GOT3 (cell line): ENCODE data around the gene PROP1.
"Not testable (repeated sequence)": the region's sequence is repeated elsewhere in the genome, so short reads cannot be mapped to it uniquely, and the experiment has no call there.

Experiments
- DNase-seq: peaks from one replicate; lab custom pipeline; 2025; ENCODE audit warnings: mixed read lengths; lab: John Stamatoyannopoulos, UW

Gene PROP1

GRCh38 chr5:177982072-177982727, 13.8 kb downstream of the PROP1 start:
- no peak for DNase-seq

GRCh38 chr5:177981296-177982071, 14.6 kb downstream of the PROP1 start:
- no peak for DNase-seq

GRCh38 chr5:177980743-177981151, 15.3 kb downstream of the PROP1 start:
- no peak for DNase-seq

- DNase-seq, result not testable (repeated sequence)
Observed at GRCh38 chr5:177977600-177977999, 18.4 kb downstream of the PROP1 start.

- no peak for DNase-seq
Observed at GRCh38 chr5:177973066-177973635, 22.9 kb downstream of the PROP1 start.

DNA sequence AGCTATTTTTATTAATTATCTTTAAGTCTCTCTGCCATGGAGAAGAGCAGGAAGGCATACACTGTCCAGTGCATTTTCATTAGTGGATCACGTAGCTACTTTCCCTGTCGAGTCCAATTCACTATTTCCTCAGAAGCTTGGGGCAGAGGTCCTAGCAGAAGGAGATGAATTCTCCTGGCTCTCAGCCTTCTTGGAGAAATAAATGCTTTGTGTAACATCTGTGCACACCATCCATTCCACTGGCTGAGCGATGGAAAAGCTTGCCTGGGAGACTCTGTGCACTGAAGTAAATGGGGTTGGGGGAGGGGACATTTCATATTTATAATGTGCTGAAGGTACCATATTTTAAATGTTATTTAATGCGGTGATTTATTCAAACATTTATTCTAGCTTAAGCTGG, 23.4 kb downstream of the PROP1 start:
- DNase-seq, result no peak

- DNase-seq, result not testable (repeated sequence)
Observed at GRCh38 chr5:177972014-177972413, 24.0 kb downstream of the PROP1 start.

DNA sequence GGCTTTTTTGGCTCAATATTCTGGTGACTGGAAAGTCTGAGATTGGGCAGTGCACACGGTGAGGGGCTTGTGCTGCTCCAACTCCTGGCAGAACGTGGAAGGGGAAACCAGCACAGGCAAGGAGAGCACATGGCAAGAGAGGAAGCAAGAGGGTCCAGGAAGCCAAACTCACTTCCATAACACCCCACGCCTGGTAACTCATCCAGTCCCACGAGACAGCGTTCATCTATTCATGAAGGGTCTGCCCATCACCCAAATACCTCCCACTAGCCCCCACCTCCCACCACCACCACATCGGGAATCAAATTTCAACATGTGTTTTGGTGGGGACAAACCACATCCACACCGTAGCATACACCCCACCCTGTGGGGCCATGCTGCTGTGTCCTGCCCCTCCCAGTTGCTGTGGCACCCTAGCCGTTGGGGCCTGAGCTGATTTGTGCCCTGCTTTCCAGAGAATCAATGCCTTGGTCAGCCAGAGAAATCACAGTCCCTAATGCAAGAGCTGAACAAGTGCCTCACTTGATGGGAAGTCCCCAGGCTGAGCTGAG, 27.3 kb downstream of the PROP1 start:
- DNase-seq, result no peak

- DNase-seq, result no peak
Observed at GRCh38 chr5:177967221-177967887, 28.7 kb downstream of the PROP1 start.

- DNase-seq, result no peak
Observed at GRCh38 chr5:177966839-177967166, 29.2 kb downstream of the PROP1 start.

DNA sequence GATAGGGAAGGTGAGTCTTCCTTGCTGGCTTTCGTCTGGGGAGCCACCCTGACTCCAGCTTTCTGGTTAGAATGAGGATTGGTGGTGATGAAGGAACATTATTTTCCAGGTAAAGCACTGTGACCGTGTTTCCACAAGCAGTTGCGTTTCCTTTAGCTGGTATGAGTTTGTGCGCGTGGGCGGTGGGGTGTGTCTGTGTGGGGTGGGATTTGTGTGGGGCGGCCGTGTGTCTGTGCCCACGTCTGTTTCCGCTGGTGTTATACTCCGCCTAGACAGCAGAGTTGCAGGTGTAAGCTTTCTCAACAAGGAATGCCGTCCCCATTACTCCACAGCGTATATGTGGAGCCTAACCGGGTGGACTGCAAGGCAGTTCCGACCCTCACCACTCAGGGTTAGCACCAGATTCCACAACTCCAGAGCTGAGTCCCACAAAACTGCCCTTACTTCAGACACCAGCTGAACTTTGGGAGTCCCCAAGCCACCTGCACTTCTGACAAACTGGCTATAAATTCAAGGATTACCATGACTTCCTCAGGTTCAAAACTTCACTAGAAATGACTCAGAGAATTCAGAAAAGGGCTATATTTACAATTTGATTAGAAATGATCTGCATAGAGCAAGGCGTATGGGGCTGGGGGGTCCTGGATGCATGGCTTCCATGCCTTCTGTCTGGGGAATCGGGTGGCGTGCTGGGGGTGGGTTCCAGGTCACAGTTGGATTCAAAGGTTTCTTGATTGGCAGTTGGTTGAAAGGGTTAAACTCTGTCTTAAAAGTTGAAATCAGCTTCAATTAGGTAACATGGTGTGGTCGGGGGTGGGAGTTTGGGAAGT, 29.8 kb downstream of the PROP1 start:
- DNase-seq, result no peak

DNA sequence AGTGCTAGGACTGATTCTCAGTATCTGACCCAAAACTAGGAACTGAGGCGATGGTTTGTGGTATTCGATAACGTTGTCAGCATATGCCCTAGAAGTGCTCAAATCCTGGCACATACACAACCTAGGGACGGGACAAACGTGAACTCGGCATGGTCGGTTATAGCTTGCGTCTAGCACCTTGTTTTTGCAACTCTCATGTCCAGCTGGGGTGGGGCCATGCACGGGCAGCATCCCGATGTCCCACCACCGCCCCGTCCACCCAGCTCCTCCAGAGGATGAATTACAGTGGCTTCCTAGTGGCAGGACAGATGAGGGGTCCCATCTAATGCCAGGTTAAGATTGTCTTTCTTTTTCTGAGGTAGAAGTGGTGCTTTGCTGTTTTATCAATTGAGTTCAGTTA, 31.6 kb downstream of the PROP1 start:
- DNase-seq, result no peak

DNA sequence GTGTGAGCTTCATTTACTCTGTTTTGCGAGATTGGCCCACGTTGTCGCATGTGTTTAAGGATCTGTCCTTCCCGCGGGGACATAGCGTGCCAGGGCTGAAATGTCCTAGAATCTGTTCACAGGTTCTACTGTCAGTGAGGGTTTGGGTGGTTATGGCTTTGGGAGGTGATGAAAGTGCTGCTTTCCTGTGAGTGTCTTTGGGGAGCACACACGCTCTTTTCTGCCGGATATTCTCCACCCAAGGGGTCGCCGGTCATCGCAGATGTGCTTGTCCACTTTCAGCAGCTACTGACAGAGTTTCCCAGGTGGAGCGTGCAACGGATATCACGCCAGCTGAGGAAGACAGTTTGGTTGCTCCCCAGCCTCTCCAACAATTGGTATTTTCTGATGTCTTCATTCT, 32.1 kb downstream of the PROP1 start:
- DNase-seq, result no peak

- DNase-seq, result no peak
Observed at GRCh38 chr5:177959315-177959714, 36.7 kb downstream of the PROP1 start.

GRCh38 chr5:177958696-177959095, 37.3 kb downstream of the PROP1 start:
- no peak for DNase-seq

GRCh38 chr5:177957241-177957640, 38.8 kb downstream of the PROP1 start:
- DNase-seq, result no peak

DNA sequence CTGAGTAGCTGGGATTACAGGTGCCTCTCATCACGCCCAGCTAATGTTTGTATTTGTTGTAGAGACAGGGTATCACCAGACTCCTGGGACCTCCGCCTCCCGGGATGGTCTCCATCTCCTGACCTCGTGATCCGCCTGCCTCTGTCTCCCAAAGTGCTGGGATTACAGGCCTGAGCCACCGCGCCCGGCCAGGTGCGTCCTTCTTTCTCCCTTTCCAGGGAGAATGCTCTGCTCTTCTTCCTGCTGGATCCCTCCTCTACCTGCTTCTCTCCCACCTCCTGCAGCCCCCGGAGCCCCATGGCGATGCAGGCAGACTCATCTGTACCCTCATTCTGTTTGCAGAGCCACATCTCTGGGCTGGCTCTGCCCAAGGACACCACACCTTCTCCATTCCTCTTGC, 42.9 kb downstream of the PROP1 start:
- not testable (repeated sequence) for DNase-seq

- not testable (repeated sequence) for DNase-seq
Observed at GRCh38 chr5:177949656-177950055, 46.4 kb downstream of the PROP1 start.

- DNase-seq, result not testable (repeated sequence)
Observed at GRCh38 chr5:177949065-177949464, 47.0 kb downstream of the PROP1 start.

DNA sequence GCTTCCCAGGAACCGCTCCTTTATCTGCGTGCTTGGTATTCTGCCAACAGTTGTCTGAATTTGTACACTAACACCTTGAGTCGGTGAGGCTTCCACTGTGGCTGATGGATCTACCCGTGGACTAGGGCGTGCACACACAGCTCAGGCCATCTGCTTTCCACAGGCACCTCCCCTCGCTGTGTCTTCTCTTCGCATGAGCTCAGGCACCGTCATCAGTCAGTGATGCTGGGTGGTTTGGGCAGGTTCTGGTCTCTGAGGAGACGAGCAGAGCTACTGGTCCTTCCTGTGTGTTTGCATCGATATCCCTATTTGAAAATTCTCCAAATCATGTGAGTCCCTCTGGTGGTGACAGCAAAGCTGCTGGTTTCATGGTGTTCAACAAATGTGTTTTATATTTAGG, 48.1 kb downstream of the PROP1 start:
- DNase-seq, result not testable (repeated sequence)

- not testable (repeated sequence) for DNase-seq
Observed at GRCh38 chr5:177945601-177946283, 50.3 kb downstream of the PROP1 start.
